Measurements from ENCODE around the gene RBBP7.
A peak's percentile ranks its signal among the peaks of the same experiment; 100 is the strongest.

RBBP7 gene

GRCh38 chrX:16870095-16870861 is at the start of gene RBBP7:
Gene RBBP7 (minus strand): TSS chrX:16870362. CDS start chrX:16870053, 309 bp downstream.
- peak; percentile 86 to 94 for DNase-seq (ENCODE audit: low read depth in 2 of 2)

GRCh38 chrX:16918979-16919378 is 48.8 kb upstream of the RBBP7 start:
- no peak for DNase-seq (ENCODE audit: low read depth in 2 of 2)

- no peak for DNase-seq (ENCODE audit: low read depth in 2 of 2)
Observed at GRCh38 chrX:16917120-16917519, 47.0 kb upstream of the RBBP7 start.

- DNase-seq (ENCODE audit: low read depth in 2 of 2): no peak
Observed at GRCh38 chrX:16916561-16916960, 46.4 kb upstream of the RBBP7 start.

- DNase-seq (ENCODE audit: low read depth in 2 of 2): no peak
Observed at GRCh38 chrX:16914058-16914457, 43.9 kb upstream of the RBBP7 start.

GRCh38 chrX:16910376-16910775 is 40.2 kb upstream of the RBBP7 start:
- DNase-seq (ENCODE audit: low read depth in 2 of 2): no peak

GRCh38 chrX:16903274-16904022 is 33.3 kb upstream of the RBBP7 start:
- DNase-seq (ENCODE audit: low read depth in 2 of 2): no peak

GRCh38 chrX:16897445-16897844 is 27.3 kb upstream of the RBBP7 start:
- DNase-seq (ENCODE audit: low read depth in 2 of 2): no peak

- peak; percentile 9 to 57 for DNase-seq (ENCODE audit: low read depth in 2 of 2)
Observed at GRCh38 chrX:16892504-16893362, 22.6 kb upstream of the RBBP7 start.

- no peak for DNase-seq (ENCODE audit: low read depth in 2 of 2)
Observed at GRCh38 chrX:16885628-16886027, 15.5 kb upstream of the RBBP7 start.

- no peak for DNase-seq (ENCODE audit: low read depth in 2 of 2)
Observed at GRCh38 chrX:16883487-16883804, 13.3 kb upstream of the RBBP7 start.

GRCh38 chrX:16882702-16883486 is 12.7 kb upstream of the RBBP7 start:
- peak; percentile 54 to 57 for DNase-seq (ENCODE audit: low read depth in 2 of 2)

GRCh38 chrX:16882169-16882568 is 12.0 kb upstream of the RBBP7 start:
- DNase-seq (ENCODE audit: low read depth in 2 of 2): no peak

- DNase-seq (ENCODE audit: low read depth in 2 of 2): no peak
Observed at GRCh38 chrX:16876696-16877095, 6.5 kb upstream of the RBBP7 start.

GRCh38 chrX:16874458-16875095 is 4.4 kb upstream of the RBBP7 start:
- DNase-seq (ENCODE audit: low read depth in 2 of 2): no peak

GRCh38 chrX:16873106-16873505 is 2.9 kb upstream of the RBBP7 start:
- no peak for DNase-seq (ENCODE audit: low read depth in 2 of 2)

- DNase-seq (ENCODE audit: low read depth in 2 of 2): no peak
Observed at GRCh38 chrX:16870862-16871815, 977 bp upstream of the RBBP7 start.

- peak; percentile 23 to 45 for DNase-seq (ENCODE audit: low read depth in 2 of 2)
Observed at GRCh38 chrX:16869393-16870094, 618 bp downstream of the RBBP7 start.

- DNase-seq (ENCODE audit: low read depth in 2 of 2): no peak
Observed at GRCh38 chrX:16868920-16869319, 1.2 kb downstream of the RBBP7 start.

Measured in stimulated activated CD4-positive, alpha-beta T cell treated with anti-CD3 and anti-CD28 coated beads, Interleukin-1b, Interleukin-23, amount 100 ng/mL, for 4 hours (primary cell).